Stimulated activated CD4-positive, alpha-beta T cell treated with anti-CD3 and anti-CD28 coated beads, Interleukin-2, amount 100 ng/mL, for 24 hours (primary cell): ENCODE data around the gene MEF2D.

Experiments
- DNase-seq, 2 donors: peaks; one replicate each; pipeline ENCODE4 v3.0.0-alpha.2; 2020

MEF2D gene

DNA sequence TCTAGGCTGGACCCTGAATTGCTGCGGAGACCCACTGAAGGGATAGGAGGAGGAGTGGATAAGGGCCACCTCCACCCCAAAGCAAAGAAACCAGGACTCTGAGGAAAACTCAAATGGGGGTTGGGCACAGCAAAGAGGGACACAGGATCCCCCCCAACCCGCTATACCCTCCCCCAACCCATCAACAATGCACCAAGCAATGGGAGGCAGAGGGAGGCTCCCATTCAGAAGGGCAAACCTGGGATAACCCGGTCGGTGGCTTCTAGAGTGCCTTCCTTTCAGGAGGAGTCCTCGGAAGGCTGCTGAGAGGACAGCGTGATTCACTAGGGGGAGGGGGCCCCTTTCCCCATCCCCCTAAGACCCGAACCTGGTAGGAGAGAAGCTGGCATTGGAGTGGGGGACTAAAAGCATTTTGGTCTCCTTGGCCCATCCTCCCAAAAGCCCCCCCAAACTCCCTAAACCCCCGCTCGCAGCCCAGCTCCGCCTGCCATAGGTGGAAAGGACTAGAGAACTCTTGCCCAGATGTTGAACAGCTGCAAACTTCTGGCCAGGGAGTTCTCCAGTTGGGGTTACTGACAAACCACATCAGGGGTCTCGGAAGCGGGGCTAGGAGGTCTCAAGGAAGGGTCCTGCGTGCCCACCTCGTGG is 1.3 kb downstream of the MEF2D start:
- no peak for DNase-seq

DNA sequence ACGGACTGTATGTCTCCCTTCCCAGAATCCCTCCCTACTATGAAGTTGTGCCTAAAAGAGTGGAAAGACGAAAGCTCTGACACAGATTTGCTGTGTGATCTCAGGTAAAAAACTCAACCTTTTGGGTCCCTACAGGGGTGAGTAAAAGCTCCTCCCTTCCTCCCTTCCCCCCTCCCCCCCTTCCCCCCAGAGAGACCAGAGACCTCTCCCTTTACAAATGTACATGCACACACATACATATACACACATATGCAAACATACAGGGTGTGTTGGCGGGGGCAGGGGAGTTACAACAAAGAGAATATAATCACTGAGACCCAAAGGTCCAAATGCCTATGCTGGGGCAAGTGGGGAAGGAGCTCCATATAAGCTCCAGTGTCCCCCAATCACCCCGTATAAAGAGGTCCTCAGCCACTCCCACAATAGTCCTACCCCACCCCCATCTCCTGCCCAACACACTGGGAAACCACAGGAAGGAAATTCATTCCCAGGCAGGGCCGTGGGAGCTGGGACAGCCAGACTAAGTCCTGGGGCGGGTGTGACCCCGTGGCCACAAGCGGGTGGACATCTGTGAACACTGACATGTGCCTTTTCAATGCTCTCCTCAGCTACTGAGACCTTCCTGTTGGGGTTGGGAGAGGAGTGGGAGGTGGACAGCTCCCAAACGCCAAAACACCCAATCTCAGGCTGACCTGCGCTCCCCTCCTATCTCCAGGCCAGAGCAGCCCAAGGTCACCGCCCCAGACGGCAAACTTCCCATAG is 2.0 kb downstream of the MEF2D start:
- DNase-seq, result no peak

DNA sequence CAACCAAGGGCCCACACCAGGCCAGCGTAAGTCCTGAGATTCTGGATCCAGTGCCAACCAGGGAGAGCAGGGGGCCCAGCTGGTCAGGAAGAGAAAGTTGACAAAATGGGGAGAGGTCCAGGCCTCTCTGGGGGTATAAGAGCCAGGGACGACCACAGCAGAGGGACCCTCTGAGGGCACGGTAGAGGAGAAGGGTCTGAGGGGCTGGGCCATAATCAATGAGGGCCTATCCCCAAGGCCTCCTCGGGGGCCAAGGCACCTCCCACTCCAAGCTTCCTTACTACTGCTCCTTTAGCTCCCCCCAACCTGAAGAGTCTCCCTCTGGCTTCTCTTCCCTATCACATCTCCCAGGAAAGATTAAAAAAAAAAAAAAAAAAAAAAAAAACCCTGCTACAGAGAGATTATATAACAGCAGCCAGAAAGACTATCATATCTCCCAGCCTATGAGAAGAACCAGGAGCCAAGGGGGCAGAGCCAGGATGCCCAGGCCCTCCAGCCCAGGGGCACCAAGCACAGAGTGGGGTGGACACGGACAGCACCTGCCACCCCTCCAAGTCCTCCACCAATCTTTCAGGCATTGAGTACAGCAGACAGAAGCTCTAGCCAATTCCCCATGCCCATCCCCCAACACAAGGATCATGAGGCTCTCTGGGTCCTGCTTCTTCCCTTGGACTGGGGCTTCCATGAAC is 2.7 kb downstream of the MEF2D start:
- DNase-seq, result no peak

DNA sequence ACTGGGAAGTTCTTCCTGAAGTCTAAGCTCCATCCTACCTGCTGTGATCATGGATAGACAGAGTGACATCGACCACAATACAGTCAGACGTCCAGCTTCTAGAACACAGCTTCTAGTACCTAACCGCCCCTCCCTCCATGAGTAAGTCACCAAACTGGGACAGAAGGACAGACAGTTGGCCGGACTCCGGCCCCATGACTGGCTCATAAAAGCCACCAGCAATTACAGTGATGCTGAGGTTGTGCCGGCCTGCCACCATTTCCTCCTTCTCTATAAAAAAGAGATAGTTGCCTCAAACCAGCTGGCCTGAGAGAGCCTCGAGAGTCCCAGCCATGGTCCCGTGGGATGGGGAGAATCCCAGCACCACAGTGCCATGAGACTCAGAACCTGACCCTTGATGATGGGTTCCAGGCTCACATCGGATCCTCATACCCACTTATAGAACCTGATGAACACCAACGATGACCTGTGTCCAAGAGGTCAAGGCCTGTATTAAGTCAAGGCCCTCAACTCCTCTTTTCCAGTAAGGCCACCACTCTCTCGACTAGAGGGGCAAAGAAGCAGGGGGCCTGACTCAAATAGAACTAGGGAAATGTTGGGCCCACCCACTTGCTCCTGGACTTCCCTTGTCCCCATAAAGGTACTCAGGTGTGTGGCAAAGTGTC is 3.4 kb downstream of the MEF2D start:
- DNase-seq, result no peak

DNA sequence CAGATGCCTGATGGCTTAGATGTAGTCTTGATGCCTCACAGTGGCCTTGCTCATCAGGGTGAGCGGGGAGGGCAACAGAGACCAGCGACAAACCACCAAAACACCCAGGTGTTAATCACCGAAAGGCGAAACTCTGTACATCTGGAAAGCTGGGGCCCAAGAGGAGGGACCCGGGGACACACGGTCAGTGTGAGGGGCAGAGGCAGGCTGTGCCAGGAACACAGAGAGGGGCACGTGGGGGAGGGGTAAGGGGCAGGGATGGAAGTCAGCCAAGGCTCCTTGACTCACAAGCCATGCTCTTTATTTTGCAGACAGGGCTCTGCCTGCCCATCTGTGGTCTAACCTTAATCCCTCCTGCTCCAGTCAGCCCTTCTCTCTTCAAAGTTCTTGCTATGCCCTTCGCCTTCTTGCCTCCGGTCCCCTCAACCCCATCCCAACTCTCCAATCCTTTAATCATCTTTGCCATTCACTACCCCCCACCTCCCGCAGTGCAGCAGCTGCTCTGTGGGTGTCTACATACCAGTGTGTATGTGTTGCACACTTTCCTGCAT is 4.3 kb downstream of the MEF2D start:
- no peak for DNase-seq

DNA sequence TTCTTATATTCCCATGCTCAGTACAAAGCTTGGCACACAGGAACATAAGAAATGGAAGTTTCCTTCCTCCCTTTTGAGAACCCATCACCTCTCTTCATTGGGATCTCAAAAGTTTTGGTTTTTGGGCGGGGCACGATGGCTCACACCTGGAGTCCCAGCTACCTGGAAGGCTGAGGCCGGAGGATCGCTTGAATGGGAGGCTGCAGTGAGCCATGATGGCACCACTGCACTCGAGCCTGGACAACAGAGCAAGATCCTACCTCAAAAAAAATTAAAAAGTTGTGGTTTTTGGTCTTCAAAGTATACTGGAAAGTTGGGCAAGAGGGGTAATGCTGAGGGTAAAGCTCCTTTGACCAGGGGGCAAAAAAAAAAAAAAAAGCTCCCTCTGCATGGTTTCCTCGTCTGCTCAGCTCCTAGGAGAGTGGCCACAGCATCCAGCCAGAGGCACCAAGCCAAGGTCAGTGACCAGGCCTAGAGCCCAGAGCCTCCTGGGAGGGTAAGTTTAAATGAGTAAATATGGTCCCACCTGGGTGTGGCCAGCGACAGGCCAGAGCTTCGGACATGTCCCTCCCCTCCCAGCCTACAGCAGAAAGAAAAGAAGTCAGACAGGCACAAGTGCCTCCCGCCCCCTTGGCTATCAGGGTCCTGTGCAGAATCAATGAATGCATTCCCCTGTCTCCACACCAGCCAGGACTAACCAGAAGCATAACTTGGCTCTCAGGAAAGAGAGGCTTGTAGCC is 5.0 kb downstream of the MEF2D start:
- DNase-seq, result no peak

DNA sequence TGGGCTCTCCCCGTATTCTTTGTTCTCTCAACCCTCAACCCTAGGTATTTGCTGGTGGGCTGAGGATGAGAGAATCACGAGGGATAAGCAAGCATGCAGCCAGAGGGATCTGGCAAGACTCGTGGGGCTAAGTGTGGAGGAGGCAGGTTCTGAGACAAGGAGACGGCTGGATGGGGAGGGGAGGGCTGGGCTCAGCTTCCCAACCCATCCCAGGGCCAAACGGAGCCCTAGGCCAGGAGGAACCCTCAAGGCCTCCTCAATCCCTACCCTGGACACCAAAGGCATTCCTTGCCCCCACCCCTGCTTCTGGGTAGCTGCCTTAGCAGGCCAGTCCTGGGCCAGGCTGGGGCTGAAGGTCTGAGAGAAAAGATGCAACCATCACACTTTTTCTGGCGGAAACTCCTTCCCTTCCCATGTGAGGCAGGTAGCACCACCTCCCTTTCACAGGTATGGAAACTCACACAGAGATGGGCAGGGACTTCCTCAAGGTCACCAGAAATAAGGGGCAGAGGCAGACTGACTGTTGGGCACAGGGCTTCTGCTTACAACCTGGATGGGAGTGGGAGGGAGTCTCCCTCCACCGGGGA is 6.2 kb downstream of the MEF2D start:
- no peak for DNase-seq

DNA sequence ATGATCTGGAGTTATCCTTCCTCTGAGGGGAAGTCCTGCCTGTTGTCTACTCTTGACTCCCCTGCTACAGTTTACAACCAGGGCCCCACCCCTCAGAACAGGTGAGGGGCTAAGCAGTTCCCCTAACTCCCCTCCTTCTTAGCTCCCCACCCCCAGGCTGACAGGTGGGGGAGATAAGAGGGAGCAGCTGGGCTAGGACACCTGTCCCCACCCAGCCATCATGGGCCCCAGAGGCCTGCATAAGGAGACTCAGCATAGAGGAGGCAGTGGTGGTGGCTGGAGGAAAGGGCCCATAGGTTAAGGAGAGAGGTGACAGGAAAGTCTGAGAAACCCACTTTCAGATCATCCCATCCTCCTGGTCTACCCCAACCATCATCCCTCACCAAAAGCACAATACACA is 6.8 kb downstream of the MEF2D start:
- no peak for DNase-seq

DNA sequence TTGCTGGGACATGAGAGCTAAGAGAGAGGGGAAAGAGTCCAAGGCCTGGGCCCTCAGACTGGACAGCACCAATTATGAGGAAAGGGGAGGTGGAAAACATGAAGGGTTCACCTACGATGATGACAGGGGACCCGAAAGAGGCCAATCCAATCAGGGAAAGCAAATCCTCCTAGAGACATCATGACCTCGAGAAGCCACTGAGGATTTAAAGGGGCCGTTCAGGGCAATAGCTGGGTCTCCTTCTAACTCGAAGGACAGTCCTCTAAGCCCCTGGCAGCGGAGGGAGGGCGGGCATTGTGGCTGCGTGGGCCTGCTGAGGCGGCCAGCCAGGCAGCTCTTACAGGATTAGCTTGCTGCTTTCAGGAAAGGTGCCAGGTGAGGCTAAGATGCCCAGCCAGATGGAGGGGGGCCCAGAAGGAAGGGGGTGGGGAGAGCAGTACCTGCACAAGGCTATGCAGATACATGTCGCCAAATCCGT is 7.4 kb downstream of the MEF2D start:
- DNase-seq, result no peak

DNA sequence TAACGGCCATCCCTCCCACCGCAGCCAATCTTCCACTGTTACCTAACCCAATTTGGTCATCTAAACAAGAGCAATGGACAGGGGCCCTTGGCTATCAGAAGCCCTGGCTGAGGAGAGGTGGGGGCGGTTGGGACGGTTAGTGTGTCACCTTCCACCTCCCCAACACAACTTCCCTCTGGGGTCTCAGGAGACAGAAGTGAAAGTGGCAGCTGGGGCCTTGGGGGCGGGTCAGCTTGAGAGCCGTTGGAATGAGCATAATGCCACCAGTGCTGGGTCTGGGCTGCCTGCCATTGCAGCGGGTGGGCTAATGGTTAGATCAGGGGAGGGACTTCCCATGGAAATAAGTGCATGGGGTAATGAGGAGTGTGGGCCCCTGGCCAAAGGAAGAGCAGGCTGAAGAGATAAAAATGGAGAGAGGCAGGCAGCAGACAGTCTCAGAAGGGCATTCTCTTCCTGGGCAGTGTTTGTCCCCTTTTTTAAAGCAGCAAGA is 7.9 kb downstream of the MEF2D start:
- no peak for DNase-seq

DNA sequence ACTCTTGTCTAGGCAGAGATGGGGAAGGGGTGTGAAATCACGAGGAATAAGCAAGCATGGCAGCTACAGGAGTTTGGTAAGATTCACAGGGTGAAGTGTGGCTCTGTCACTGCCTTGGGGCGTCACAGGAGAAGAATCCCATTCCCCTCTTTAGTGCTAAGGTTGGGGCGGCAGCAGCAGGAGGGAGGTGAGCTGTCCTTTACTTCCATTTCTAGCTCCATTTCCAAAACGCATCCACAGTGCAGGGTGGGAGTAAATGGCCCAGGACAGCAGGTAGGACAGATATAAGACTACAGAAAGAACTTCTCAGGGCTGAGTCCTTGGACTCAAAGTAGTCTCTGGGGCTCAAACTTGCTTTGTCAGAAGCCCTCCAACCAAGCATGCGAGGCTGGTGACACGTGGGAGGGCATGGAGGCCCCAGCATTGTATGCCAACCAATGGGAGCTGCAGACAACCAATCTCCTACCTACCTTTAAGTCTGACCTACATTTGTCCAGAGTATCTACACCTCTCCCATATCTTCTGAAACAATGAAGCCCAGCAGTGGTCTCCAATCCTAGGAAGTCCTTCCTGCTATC is 8.5 kb downstream of the MEF2D start:
- no peak for DNase-seq

DNA sequence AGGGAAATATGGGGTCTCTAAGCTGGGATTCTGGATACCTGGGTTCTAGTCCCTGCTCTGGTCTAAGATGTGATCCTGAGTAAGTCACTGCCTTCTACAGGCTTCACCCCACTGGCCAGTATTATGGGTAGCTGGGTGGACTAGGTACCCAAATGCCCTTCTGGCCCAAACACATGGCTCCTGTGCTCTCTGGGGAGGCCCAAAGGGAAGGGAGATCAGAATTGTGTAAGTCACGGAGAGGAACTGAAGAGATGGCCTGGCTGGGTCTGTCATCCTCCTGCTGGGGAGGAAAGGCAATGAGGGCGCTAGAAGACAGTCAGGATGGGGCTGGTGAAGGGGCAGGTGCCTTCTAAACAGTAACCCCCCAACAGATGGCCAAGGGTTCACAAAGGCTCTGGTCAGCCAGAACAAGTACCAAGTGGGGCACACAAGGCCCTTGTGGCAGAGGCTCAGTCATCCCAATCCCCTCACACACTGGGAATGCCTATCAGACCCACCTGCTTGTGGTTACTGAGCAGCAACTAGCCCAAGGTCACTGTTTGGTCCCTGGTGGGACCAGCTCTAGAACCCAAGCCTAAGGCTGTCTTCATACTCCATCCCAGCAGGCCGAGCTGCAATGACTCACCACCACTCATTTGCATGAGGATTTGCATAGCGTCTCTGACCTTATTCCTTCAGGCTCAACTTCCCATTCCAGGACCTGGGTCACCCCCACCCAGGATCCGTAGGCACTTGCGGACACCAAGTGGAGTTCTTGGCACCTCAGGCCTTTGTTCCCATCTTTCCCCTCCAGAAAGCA is 9.2 kb downstream of the MEF2D start:
- DNase-seq, result no peak

DNA sequence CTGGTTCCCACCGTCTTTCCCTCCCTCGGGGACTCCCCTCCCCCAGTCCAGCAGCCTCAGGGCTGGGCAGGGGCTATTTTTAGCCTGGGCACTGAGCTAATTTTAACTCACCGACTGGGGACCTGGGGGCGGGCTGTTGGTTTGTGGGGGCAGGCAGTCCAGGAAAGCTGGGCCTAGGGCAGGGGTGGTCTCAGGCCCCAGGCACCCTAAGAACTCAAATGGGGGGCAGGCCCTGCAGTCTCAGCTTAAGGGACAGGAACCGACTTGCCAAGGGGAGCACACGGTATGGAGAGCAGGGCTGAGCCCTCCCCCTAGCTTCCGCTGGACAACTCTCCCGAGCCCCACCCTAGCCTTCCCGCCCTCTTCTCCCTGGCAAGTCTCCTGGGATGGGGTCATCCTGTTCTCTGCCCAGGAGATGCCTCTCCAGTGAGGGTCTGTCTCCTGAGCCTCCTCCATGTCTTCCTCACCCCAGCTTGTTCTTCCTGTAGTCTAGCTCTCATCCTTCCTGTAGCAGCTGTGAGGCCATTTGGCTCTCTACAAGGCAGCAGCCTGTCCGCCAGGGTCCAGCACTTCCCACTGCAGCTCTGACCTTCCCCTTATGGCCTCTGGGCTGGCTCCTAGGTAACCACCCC is 10.1 kb downstream of the MEF2D start:
- DNase-seq, result no peak

DNA sequence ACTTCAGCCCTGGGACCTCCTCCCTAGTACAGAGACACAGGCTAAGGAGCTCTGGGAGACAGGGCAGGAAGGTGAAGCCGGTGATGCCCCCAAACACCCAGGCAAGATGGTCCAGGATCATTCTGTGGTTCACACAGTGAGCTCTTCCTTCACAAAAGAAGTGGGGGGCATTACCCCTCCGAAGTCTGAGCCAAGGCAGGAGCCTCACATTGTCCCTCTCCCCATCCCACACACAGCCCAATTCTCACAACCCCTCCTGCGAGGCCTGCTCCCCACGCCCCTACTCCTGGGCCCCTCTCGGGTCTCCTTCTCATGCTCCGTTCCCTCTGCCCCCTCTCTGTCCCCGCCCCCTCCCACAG is 10.7 kb downstream of the MEF2D start:
- DNase-seq, result no peak

DNA sequence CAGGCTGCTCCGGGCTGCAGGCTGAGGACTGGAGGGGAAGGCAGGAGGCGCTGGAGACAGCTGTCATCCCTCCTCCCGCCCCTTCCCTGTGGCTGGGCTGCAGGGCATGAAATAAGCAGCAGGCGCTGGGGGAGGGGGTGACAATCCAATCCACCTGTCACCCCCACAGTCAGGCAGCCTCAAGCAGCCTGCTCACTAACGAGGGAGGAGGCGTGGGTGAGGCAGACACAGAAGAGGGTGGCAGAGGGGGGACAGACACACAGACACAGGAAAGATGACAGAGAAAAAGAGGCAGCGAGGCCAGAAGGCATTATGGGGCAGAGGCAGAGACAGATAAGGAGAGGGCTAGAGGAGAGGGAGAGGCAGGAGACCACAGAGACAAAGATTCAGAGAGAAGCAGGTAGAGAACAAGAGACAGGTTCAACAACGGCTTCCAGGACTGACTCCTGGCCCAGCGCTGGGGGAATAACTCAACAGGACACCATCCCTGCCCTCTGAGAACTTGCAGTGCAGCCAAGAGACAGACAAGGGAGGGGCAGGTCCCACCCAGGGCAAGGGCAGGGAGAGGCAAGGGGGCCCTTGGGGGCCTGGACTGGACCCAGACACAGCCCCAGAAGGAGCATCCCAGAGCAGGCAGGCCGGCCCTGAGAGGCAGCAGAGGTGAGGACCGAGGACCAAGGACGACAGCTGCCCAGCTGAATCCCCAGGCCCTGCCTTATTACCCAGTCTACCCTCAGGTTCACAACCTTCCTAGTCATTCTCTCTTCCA is 11.2 kb downstream of the MEF2D start:
- peak; percentile 42 to 54 for DNase-seq

DNA sequence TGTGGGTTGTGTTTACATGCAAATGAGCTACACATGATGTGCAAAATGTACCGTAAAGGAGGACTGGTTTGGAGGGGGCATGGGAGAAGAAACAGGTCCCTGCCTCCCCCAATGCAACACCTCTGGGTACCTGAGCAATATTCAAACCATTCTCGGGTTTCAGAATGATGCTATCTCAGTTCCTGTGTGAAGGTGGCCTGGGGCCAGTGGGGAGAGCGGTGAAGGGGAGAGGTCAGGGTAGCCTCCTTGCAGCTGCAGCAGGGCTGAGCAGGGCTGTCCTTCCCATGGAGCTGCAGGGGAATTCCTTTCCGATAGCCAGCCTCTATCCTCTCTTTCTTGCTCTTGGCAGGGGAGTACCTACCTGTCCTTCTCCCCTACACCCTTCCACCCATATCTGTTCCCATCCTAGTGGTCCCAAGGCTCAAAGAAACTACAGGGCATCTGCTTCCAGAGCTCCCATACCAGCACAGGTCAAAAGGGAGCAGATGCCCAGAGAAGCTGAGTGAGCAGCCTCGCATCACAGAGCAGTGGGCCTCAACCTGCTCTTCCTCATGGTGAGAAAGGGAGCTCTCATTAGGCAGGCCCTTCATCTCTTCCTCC is 11.9 kb downstream of the MEF2D start:
- peak in 1 of 2 donors; percentile 47 for DNase-seq

DNA sequence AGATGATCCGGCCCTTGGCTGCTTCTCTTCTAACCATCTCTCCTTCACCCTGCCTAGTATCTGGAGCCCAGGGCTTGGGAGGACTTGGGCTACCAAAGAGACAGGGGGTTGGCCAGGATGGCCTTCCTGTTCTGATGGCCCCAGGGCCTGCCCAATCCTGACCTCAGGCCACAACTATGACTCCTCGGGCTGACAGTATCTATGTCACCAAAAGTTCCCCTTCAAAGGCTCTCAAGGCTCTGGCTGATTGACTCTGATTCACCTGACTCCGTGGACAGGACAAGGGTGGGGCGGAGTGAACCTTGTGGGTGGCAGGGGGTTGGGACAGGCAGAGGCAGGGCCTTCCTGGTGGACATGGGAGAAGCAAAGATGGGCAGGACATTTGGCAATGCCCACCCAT is 12.7 kb downstream of the MEF2D start:
- no peak for DNase-seq

DNA sequence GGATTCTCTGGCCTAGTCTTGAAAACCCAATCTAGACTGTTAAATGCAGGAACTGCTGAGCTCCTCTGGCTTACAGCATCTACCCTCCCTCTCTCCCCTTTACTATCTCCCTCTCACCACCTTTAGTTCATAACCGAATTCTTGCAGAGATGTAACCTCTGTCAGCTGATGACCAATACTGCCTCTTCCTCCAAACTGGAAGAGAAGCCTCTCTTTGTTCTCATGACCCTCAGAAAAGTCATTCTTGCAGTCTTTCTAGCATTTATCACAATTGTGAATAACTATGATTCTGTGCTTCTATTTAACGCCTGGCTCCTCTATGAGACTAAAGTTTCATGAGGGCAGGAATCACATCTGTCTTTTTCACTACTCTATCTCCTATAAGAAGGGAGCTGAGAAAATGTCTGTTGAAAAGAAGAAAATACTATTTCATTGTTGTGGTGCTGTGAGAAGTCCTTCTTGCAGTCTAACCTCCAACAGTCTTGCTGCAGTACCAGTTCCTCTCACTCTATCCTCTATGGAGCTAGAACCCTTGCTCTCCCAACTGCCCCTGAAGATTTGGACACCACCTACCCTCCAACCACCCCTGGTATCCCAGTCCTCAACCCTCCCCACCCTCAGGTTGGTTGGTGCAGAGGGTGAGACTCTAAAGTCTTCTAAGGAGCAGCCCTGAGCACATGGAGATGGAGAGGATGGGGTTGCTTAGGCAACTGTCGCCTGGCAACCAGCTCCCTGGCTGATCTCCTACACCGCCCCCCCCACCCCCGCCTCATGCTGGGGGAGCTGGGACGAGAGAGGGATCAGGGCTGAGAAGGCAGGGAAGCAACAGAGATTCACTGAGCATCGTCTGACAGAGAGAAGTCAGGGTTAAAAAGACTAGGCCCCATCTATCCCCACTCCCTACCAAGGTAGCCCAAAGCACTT is 13.9 kb downstream of the MEF2D start:
- DNase-seq, result no peak
